Trophoblast cell (in vitro differentiated cells and primary cell): ENCODE results near the gene NUDT8.

Experiments
- DNase-seq, 2 donors: peaks; one replicate each; pipeline ENCODE4 v3.0.0-alpha.2; 2016
- H2AFZ ChIP-seq: 2 replicates; pipeline ENCODE4 v1.6.1; 2013; ENCODE audit warnings: low read length, moderate library complexity, mild to moderate bottlenecking; ENCODE audit not compliant: insufficient read depth, poor library complexity
- H2AK5ac ChIP-seq: 2 replicates; pipeline ENCODE4 v1.6.1; 2013; ENCODE audit warnings: mild to moderate bottlenecking, low read length
- H2BK120ac ChIP-seq: 2 replicates; pipeline ENCODE4 v1.6.1; 2013; ENCODE audit warnings: low read length, mild to moderate bottlenecking, moderate library complexity; ENCODE audit not compliant: insufficient read depth, poor library complexity
- H2BK12ac ChIP-seq: 2 replicates; pipeline ENCODE4 v1.6.1; 2013; ENCODE audit warnings: mild to moderate bottlenecking, low read length, moderate library complexity
- H2BK5ac ChIP-seq: 2 replicates; pipeline ENCODE4 v1.6.1; 2013; ENCODE audit warnings: low read length, low read depth, moderate library complexity, mild to moderate bottlenecking; ENCODE audit not compliant: poor library complexity
- H3K14ac ChIP-seq: 2 replicates; pipeline ENCODE4 v1.6.1; 2013; ENCODE audit warnings: mild to moderate bottlenecking, low read length
- H3K18ac ChIP-seq: 2 replicates; pipeline ENCODE4 v1.6.1; 2013; ENCODE audit warnings: mild to moderate bottlenecking, low read length
- H3K23ac ChIP-seq: 2 replicates; pipeline ENCODE4 v1.6.1; 2013; ENCODE audit warnings: low read length
- H3K27ac ChIP-seq: 2 replicates; pipeline ENCODE4 v1.5.1; 2013; ENCODE audit warnings: low read depth, mild to moderate bottlenecking, inconsistent platforms, low read length, moderate library complexity
- H3K27me3 ChIP-seq: 2 replicates; pipeline ENCODE4 v1.6.1; 2013; ENCODE audit warnings: inconsistent platforms, mild to moderate bottlenecking, low read length, moderate library complexity; ENCODE audit not compliant: insufficient read depth
- H3K36me3 ChIP-seq, 2 experiments: 1 replicate in 1 of 2; 2 replicates in 1 of 2; pipeline ENCODE4 v1.6.1; 2013; ENCODE audit warnings: low read length in 2 of 2, mild to moderate bottlenecking in 2 of 2, moderate library complexity in 1 of 2; ENCODE audit not compliant: insufficient read depth in 2 of 2, control insufficient read depth in 1 of 2
- H3K4ac ChIP-seq: 2 replicates; pipeline ENCODE4 v1.6.1; 2013; ENCODE audit warnings: low read depth, mild to moderate bottlenecking, low read length, moderate library complexity
- H3K4me1 ChIP-seq, 2 experiments: 1 replicate in 1 of 2; 2 replicates in 1 of 2; pipeline ENCODE4 v1.6.1; 2013; ENCODE audit warnings: low read length in 2 of 2, mild to moderate bottlenecking in 2 of 2, moderate library complexity in 1 of 2; ENCODE audit not compliant: insufficient read depth in 2 of 2, control insufficient read depth in 1 of 2
- H3K4me2 ChIP-seq: 2 replicates; pipeline ENCODE4 v1.6.1; 2013; ENCODE audit warnings: inconsistent platforms, mild to moderate bottlenecking, low read length, moderate library complexity
- H3K4me3 ChIP-seq: 2 replicates; pipeline ENCODE4 v1.5.1; 2013; ENCODE audit warnings: mild to moderate bottlenecking, low read depth, low read length, inconsistent platforms
- H3K79me1 ChIP-seq: one replicate; pipeline ENCODE4 v1.6.1; 2013; ENCODE audit warnings: low read length
- H3K79me2 ChIP-seq: 2 replicates; pipeline ENCODE4 v1.6.1; 2013; ENCODE audit warnings: low read length, mild to moderate bottlenecking; ENCODE audit not compliant: control insufficient read depth, insufficient read depth, poor library complexity
- H3K9ac ChIP-seq: 2 replicates; pipeline ENCODE4 v1.6.1; 2013; ENCODE audit warnings: mild to moderate bottlenecking, low read length
- H3K9me3 ChIP-seq: 2 replicates; pipeline ENCODE4 v1.6.1; 2013; ENCODE audit warnings: low read depth, mild to moderate bottlenecking, control low read depth, inconsistent platforms, low read length; ENCODE audit not compliant: insufficient read depth
- H4K12ac ChIP-seq: 2 replicates; pipeline ENCODE4 v1.6.1; 2013; ENCODE audit warnings: low read depth, mild to moderate bottlenecking, low read length, moderate library complexity
- H4K8ac ChIP-seq: 2 replicates; pipeline ENCODE4 v1.6.1; 2013; ENCODE audit warnings: low read depth, mild to moderate bottlenecking, low read length, moderate library complexity
- H4K91ac ChIP-seq: one replicate; pipeline ENCODE4 v1.6.1; 2013; ENCODE audit warnings: low read depth, mild to moderate bottlenecking, low read length, moderate library complexity
- WGBS: extraction: QIAGEN DNeasy Blood & Tissue Kit; methylation state at CpG from one replicate; pipeline ENCODE4 v1.1.7; 2013; ENCODE audit warnings: missing lambda C conversion rate; ENCODE audit not compliant: insufficient read length, insufficient coverage; ENCODE audit errors: extremely low coverage; 5-methylcytosine and 5-hydroxymethylcytosine counted together

Gene NUDT8

DNA sequence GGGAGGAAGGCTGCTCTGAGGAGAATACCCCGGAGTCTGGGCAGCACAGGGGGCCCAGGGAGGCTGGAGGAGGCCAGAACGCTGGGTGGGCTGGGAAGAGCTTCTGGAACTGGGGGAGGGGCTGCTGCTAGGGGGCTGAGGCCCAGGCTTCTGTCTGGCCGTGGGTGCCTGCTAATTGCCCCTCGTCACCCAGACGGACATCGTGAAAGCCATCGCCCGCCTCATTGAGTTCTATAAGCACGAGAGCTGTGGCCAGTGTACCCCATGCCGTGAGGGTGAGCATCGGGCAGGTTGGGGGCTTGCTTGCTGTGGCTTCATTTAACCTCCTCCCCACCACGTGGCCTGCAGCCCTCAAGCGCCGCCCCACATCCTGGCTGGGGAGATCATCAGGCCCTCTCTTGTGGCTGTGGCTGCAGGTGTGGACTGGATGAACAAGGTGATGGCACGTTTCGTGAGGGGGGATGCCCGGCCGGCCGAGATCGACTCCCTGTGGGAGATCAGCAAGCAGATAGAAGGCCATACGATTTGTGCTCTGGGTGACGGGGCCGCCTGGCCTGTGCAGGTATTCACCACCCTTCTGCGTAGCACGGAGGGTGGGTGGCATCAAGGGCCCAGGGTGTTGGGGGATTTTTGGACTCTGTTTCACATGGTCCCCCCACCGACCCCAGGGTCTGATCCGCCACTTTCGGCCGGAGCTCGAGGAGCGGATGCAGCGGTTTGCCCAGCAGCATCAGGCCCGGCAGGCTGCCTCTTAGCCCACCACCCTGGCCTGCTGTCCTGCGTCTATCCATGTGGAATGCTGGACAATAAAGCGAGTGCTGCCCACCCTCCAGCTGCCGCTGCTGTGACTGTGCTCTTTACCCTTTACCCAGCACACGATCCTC is 17.8 kb downstream of the NUDT8 start:
- WGBS = no CpG with 5 or more reads among the region's 37 CpGs
- H3K4ac ChIP-seq = no peak overlapping the region

DNA sequence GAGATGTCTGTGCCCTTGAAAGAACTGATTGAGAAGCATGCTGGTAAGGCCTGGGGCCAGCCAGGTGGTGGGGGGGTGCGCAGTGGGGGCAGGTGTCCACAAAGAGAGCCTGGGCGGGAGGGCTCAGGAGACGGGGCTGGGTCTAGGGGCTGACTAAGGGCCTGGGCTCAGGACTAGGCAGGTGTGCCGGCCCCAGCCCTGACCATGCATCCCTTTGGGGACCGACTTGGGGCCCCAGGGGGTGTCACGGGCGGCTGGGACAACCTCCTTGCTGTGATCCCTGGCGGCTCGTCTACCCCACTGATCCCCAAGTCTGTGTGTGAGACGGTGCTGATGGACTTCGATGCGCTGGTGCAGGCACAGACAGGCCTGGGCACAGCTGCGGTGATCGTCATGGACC is 18.6 kb downstream of the NUDT8 start:
- Histone ChIP-seq H2AFZ (no peak overlapping the region), H3K4ac (no peak overlapping the region), H3K27me3 (no peaks in the 10 kb centered on the region), H4K8ac (no peak overlapping the region), H3K9ac (no peak overlapping the region), H3K4me1 (peaks cover 17 to 19% of the 10 kb centered on the region in 2 experiments), H3K79me2 (peaks cover 3% of the 10 kb centered on the region), H3K4me3 (no peak overlapping the region), H4K12ac (no peak overlapping the region), H2AK5ac (no peak overlapping the region), H2BK5ac (no peak overlapping the region), H3K36me3 (peaks cover 43 to 46% of the 10 kb centered on the region in 2 experiments), H3K23ac (no peak overlapping the region), H4K91ac (no peak overlapping the region), H3K18ac (no peak overlapping the region), H3K27ac (no peak overlapping the region), H3K4me2 (no peak overlapping the region), H2BK120ac (no peak overlapping the region), H3K14ac (no peak overlapping the region), H3K79me1 (peaks cover 9% of the 10 kb centered on the region), H2BK12ac (no peak overlapping the region), H3K9me3 (peaks cover 6% of the 10 kb centered on the region)
- no peak for DNase-seq
- no CpG with 5 or more reads among the region's 14 CpGs for WGBS

More for the DNA sequence above, 17.8 kb downstream of the NUDT8 start:
- Histone ChIP-seq H3K79me1 (peaks cover 5% of the 10 kb centered on the region), H3K9me3 (peaks cover 4% of the 10 kb centered on the region), H2AK5ac (no peak overlapping the region), H3K27ac (no peak overlapping the region), H2AFZ (no peak overlapping the region), H3K18ac (no peak overlapping the region), H4K12ac (no peak overlapping the region), H3K4me3 (no peak overlapping the region), H2BK120ac (no peak overlapping the region), H3K23ac (no peak overlapping the region), H3K4me2 (no peak overlapping the region), H3K9ac (no peak overlapping the region), H2BK5ac (no peak overlapping the region), H3K79me2 (peaks cover 1% of the 10 kb centered on the region), H2BK12ac (no peak overlapping the region), H4K8ac (no peak overlapping the region), H3K36me3 (peaks cover 43 to 46% of the 10 kb centered on the region in 2 experiments), H3K27me3 (peaks cover 3% of the 10 kb centered on the region), H3K4me1 (peaks cover 15 to 16% of the 10 kb centered on the region in 2 experiments), H4K91ac (no peak overlapping the region), H3K14ac (no peak overlapping the region)
- DNase-seq = no peak

DNA sequence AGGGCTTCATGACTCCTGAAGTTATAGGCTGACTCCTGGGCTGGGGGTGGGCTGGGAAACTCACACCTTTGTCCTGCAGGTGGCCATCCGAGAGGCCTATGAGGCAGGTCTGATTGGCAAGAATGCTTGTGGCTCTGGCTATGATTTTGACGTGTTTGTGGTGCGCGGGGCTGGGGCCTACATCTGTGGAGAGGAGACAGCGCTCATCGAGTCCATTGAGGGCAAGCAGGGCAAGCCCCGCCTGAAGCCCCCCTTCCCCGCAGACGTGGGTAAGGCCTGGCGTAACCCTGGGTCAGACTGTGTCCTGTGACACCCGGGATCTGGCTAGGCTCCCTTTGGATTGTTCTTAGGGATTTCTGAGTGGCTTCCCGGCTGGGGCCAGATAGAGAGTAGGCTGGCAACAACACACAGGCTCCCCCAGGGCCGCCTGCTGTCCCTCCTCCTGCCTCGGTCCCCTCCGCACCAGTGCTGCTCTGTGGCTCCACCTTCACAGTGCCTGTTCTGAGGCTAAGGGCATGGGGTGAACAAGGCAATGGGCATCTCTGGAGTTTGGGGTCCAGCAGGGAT is 19.4 kb downstream of the NUDT8 start:
- no peak for DNase-seq
- no peak overlapping the region for H3K4me3 ChIP-seq
- H3K14ac ChIP-seq = no peak overlapping the region
- peaks cover 43 to 46% of the 10 kb centered on the region in 2 experiments for H3K36me3 ChIP-seq
- no peak overlapping the region for H3K9ac ChIP-seq
- H3K79me2 ChIP-seq = peaks cover 3% of the 10 kb centered on the region
- no peak overlapping the region for H2AK5ac ChIP-seq
- no peak overlapping the region for H3K18ac ChIP-seq
- no peak overlapping the region for H3K4ac ChIP-seq
- H2BK120ac ChIP-seq = no peak overlapping the region
- H3K79me1 ChIP-seq = peaks cover 10% of the 10 kb centered on the region
- no peak overlapping the region for H4K8ac ChIP-seq
- no peak overlapping the region for H3K27ac ChIP-seq
- no peak overlapping the region for H2BK5ac ChIP-seq
- H3K4me1 ChIP-seq = peaks cover 18 to 20% of the 10 kb centered on the region in 2 experiments
- H2BK12ac ChIP-seq = no peak overlapping the region
- H3K4me2 ChIP-seq = no peak overlapping the region
- no peak overlapping the region for H2AFZ ChIP-seq
- no peak overlapping the region for H4K12ac ChIP-seq
- H4K91ac ChIP-seq = no peak overlapping the region
- peaks cover 2% of the 10 kb centered on the region for H3K9me3 ChIP-seq
- no peak overlapping the region for H3K23ac ChIP-seq
- WGBS = no CpG with 5 or more reads among the region's 15 CpGs
- no peaks in the 10 kb centered on the region for H3K27me3 ChIP-seq

DNA sequence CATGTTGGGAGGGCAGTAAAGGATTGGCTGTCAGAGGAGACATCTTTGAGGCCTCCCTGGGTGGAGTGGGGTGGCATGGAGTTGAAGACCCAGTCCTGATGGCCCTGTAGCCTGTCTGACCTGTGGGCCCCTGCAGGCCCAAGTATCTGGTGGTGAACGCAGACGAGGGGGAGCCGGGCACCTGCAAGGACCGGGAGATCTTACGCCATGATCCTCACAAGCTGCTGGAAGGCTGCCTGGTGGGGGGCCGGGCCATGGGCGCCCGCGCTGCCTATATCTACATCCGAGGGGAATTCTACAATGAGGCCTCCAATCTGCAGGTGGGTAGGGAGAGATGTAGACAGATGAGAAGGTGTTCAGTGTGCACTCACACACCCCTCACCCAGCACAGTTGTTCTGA is 20.4 kb downstream of the NUDT8 start:
- H3K9me3 ChIP-seq = peaks cover 2% of the 10 kb centered on the region
- H3K36me3 ChIP-seq = peaks cover 43 to 46% of the 10 kb centered on the region in 2 experiments
- H3K27ac ChIP-seq = no peak overlapping the region
- H2AK5ac ChIP-seq = no peak overlapping the region
- no CpG with 5 or more reads among the region's 10 CpGs for WGBS
- H2BK12ac ChIP-seq = no peak overlapping the region
- no peak overlapping the region for H3K4me3 ChIP-seq
- H4K8ac ChIP-seq = no peak overlapping the region
- no peak overlapping the region for H2AFZ ChIP-seq
- H3K18ac ChIP-seq = no peak overlapping the region
- no peak overlapping the region for H2BK5ac ChIP-seq
- H3K27me3 ChIP-seq = no peaks in the 10 kb centered on the region
- H4K91ac ChIP-seq = no peak overlapping the region
- H4K12ac ChIP-seq = no peak overlapping the region
- peaks cover 10% of the 10 kb centered on the region for H3K79me1 ChIP-seq
- no peak overlapping the region for H2BK120ac ChIP-seq
- peaks cover 16 to 18% of the 10 kb centered on the region in 2 experiments for H3K4me1 ChIP-seq
- no peak overlapping the region for H3K23ac ChIP-seq
- H3K79me2 ChIP-seq = peaks cover 3% of the 10 kb centered on the region
- DNase-seq = no peak
- no peak overlapping the region for H3K14ac ChIP-seq
- no peak overlapping the region for H3K4ac ChIP-seq
- H3K9ac ChIP-seq = no peak overlapping the region
- no peak overlapping the region for H3K4me2 ChIP-seq
